Measurements from ENCODE around the gene MAGEB5. TPM values are rescaled to one million over a fixed set of nuclear protein-coding genes. Genes with fewer than 3 reads are reported as not detected.
"Not testable (repeated sequence)": the region's sequence is repeated elsewhere in the genome, so short reads cannot be mapped to it uniquely, and the experiment has no call there.

The MAGEB5 gene
- total and polyA plus RNA-seq, 2 donors (not counting 1 experiment from before 2014, with no cell fraction given), result not detected

- POLR2A ChIA-PET, result no interaction called here
- H3K27me3 ChIP-seq (replicated peaks in 1 of 4; ENCODE audit: control extremely low read depth in 1 of 4, control insufficient read depth in 3 of 4, insufficient read depth in 4 of 4, low read length in 3 of 4), result no peaks in the 10 kb centered on the region
- ATAC-seq (ENCODE audit: low read depth) (no peak), DNase-seq (no peak)
- no peaks in the 10 kb centered on the region for H3K4me1 ChIP-seq (ENCODE audit: control insufficient read depth in 2 of 2, insufficient read depth in 2 of 2, low read length in 2 of 2)
- H3K9me3 Mint-ChIP-seq (ENCODE audit: insufficient read depth), result no peaks in the 10 kb centered on the region
- no peak within 1 kb of the TSS for H3K4me3 Mint-ChIP-seq
- H3K4me3 ChIP-seq (ENCODE audit: control extremely low read depth in 1 of 5, extremely low read depth in 1 of 5, insufficient read depth in 1 of 5, low read depth in 2 of 5, low read length in 4 of 5), result no peak within 1 kb of the TSS
- H3K4me1 Mint-ChIP-seq, result no peaks in the 10 kb centered on the region
- H3K27ac Mint-ChIP-seq, result no peak within 1 kb of the TSS
- TF ChIP-seq EZH2 (IDR thresholded peaks at IDR 0.05; ENCODE audit: borderline replicate concordance, insufficient read depth, low read depth, low read length, poor library complexity, severe bottlenecking), result no peak
- TF ChIP-seq, protein P1, sequence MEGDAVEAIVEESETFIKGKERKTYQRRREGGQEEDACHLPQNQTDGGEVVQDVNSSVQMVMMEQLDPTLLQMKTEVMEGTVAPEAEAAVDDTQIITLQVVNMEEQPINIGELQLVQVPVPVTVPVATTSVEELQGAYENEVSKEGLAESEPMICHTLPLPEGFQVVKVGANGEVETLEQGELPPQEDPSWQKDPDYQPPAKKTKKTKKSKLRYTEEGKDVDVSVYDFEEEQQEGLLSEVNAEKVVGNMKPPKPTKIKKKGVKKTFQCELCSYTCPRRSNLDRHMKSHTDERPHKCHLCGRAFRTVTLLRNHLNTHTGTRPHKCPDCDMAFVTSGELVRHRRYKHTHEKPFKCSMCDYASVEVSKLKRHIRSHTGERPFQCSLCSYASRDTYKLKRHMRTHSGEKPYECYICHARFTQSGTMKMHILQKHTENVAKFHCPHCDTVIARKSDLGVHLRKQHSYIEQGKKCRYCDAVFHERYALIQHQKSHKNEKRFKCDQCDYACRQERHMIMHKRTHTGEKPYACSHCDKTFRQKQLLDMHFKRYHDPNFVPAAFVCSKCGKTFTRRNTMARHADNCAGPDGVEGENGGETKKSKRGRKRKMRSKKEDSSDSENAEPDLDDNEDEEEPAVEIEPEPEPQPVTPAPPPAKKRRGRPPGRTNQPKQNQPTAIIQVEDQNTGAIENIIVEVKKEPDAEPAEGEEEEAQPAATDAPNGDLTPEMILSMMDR (IDR thresholded peaks at IDR 0.05), result no peak
- H3K9ac ChIP-seq (ENCODE audit: low read length), result no peak within 1 kb of the TSS
- H3K79me2 ChIP-seq (ENCODE audit: control insufficient read depth, insufficient read depth, low read length), result no peaks in the 10 kb centered on the region
- no peak within 1 kb of the TSS for H2AFZ ChIP-seq (ENCODE audit: insufficient read depth, low read depth, low read length, poor library complexity, severe bottlenecking)
- H3K27ac ChIP-seq (ENCODE audit: low read length in 2 of 2), result no peak within 1 kb of the TSS
- no peaks in the 10 kb centered on the region for H3K27me3 Mint-ChIP-seq
- H3K36me3 ChIP-seq (replicated peaks in 1 of 2; ENCODE audit: control extremely low read depth in 1 of 2, control insufficient read depth in 1 of 2, extremely low read depth in 1 of 2, insufficient read depth in 2 of 2, low read length in 1 of 2), result no peaks in the 10 kb centered on the region
- 86% methylated on average over 13 of the region's 17 CpGs for WGBS (ENCODE audit: insufficient coverage)
- CTCF ChIA-PET, result no interaction called here
- intact Hi-C loops (cut with micrococcal nuclease), result no loop called here
- H3K4me2 ChIP-seq (replicated peaks; ENCODE audit: low read depth, low read length, poor library complexity, severe bottlenecking), result no peak within 1 kb of the TSS
- peaks cover 0 to 4% (median 0%) of the 10 kb centered on the region in 3 donors for H3K9me3 ChIP-seq (ENCODE audit: control extremely low read depth in 1 of 3, control insufficient read depth in 2 of 3, insufficient read depth in 1 of 3, low read length in 2 of 3)
- no peaks in the 10 kb centered on the region for H4K20me1 ChIP-seq (ENCODE audit: control insufficient read depth, insufficient read depth, low read length, poor library complexity, severe bottlenecking)
Observed at GRCh38 chrX:26192204-26192603, 23.8 kb upstream of the MAGEB5 start, which contains the start of gene MAGEB6. Gene MAGEB6 (plus strand): TSS chrX:26192440. CDS start chrX:26193847, 1,407 bp downstream.

GRCh38 chrX:26203561-26203960, 12.4 kb upstream of the MAGEB5 start:
- no peaks in the 10 kb centered on the region for H4K20me1 ChIP-seq (ENCODE audit: control insufficient read depth, insufficient read depth, low read length, poor library complexity, severe bottlenecking)
- H3K9me3 Mint-ChIP-seq (ENCODE audit: insufficient read depth), result no peaks in the 10 kb centered on the region
- DNase-seq (no peak), ATAC-seq (ENCODE audit: low read depth) (no peak)
- TF ChIP-seq, protein P1 (IDR thresholded peaks at IDR 0.05), result no peak
- TF ChIP-seq EZH2 (IDR thresholded peaks at IDR 0.05; ENCODE audit: borderline replicate concordance, insufficient read depth, low read depth, low read length, poor library complexity, severe bottlenecking), result no peak
- H3K27ac ChIP-seq (ENCODE audit: low read length in 2 of 2), result no peak overlapping the region
- no peaks in the 10 kb centered on the region for H3K4me1 ChIP-seq (ENCODE audit: control insufficient read depth in 2 of 2, insufficient read depth in 2 of 2, low read length in 2 of 2)
- no peaks in the 10 kb centered on the region for H3K27me3 Mint-ChIP-seq
- ChIA-PET CTCF (no interaction called here), POLR2A (no interaction called here)
- no peaks in the 10 kb centered on the region for H3K9me3 ChIP-seq (ENCODE audit: control extremely low read depth in 1 of 3, control insufficient read depth in 2 of 3, insufficient read depth in 1 of 3, low read length in 2 of 3)
- H3K9ac ChIP-seq (ENCODE audit: low read length), result no peak overlapping the region
- no peaks in the 10 kb centered on the region for H3K79me2 ChIP-seq (ENCODE audit: control insufficient read depth, insufficient read depth, low read length)
- H3K4me3 ChIP-seq (ENCODE audit: control extremely low read depth in 1 of 5, extremely low read depth in 1 of 5, insufficient read depth in 1 of 5, low read depth in 2 of 5, low read length in 4 of 5), result no peak overlapping the region
- no peak overlapping the region for H2AFZ ChIP-seq (ENCODE audit: insufficient read depth, low read depth, low read length, poor library complexity, severe bottlenecking)
- intact Hi-C loops (cut with micrococcal nuclease), result no loop called here
- H3K27me3 ChIP-seq (replicated peaks in 1 of 4; ENCODE audit: control extremely low read depth in 1 of 4, control insufficient read depth in 3 of 4, insufficient read depth in 4 of 4, low read length in 3 of 4), result no peaks in the 10 kb centered on the region
- H3K4me2 ChIP-seq (replicated peaks; ENCODE audit: low read depth, low read length, poor library complexity, severe bottlenecking), result no peak overlapping the region
- no peaks in the 10 kb centered on the region for H3K36me3 ChIP-seq (replicated peaks in 1 of 2; ENCODE audit: control extremely low read depth in 1 of 2, control insufficient read depth in 1 of 2, extremely low read depth in 1 of 2, insufficient read depth in 2 of 2, low read length in 1 of 2)
- no peaks in the 10 kb centered on the region for H3K4me1 Mint-ChIP-seq
- H3K27ac Mint-ChIP-seq, result no peak overlapping the region
- H3K4me3 Mint-ChIP-seq, result no peak overlapping the region

DNA sequence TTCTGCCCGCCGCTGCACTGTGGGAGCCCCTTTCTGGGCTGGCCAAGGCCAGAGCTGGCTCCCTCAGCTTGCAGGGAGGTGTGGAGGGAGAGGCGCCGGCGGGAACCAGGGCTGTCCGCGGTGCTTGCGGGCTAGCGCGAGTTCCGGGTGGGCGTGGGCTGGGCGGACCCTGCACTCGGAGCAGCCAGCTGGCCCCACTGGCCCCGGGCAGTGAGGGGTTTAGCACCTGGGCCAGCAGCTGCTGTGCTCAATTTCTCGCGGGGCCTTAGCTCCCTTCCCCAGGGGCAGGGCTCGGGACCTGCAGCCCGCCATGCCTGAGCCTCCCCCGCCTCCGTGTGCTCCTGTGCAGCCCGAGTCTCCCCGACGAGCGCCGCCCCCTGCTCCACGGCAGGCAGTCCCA, 11.3 kb upstream of the MAGEB5 start:
- H3K4me1 ChIP-seq (ENCODE audit: control insufficient read depth in 2 of 2, insufficient read depth in 2 of 2, low read length in 2 of 2); DNase-seq; H3K27ac Mint-ChIP-seq; H3K9ac ChIP-seq (ENCODE audit: low read length); H3K79me2 ChIP-seq (ENCODE audit: control insufficient read depth, insufficient read depth, low read length); H2AFZ ChIP-seq (ENCODE audit: insufficient read depth, low read depth, low read length, poor library complexity, severe bottlenecking); ATAC-seq (ENCODE audit: low read depth); H3K36me3 ChIP-seq (replicated peaks in 1 of 2; ENCODE audit: control extremely low read depth in 1 of 2, control insufficient read depth in 1 of 2, extremely low read depth in 1 of 2, insufficient read depth in 2 of 2, low read length in 1 of 2); H3K9me3 Mint-ChIP-seq (ENCODE audit: insufficient read depth); H3K4me1 Mint-ChIP-seq; CTCF ChIA-PET; H3K4me2 ChIP-seq (replicated peaks; ENCODE audit: low read depth, low read length, poor library complexity, severe bottlenecking); intact Hi-C loops (cut with micrococcal nuclease); H3K9me3 ChIP-seq (ENCODE audit: control extremely low read depth in 1 of 3, control insufficient read depth in 2 of 3, insufficient read depth in 1 of 3, low read length in 2 of 3); POLR2A ChIA-PET; H4K20me1 ChIP-seq (ENCODE audit: control insufficient read depth, insufficient read depth, low read length, poor library complexity, severe bottlenecking); H3K4me3 ChIP-seq (ENCODE audit: control extremely low read depth in 1 of 5, extremely low read depth in 1 of 5, insufficient read depth in 1 of 5, low read depth in 2 of 5, low read length in 4 of 5); H3K27me3 Mint-ChIP-seq; H3K27me3 ChIP-seq (replicated peaks in 1 of 4; ENCODE audit: control extremely low read depth in 1 of 4, control insufficient read depth in 3 of 4, insufficient read depth in 4 of 4, low read length in 3 of 4); H3K27ac ChIP-seq (ENCODE audit: low read length in 2 of 2); H3K4me3 Mint-ChIP-seq: not testable (repeated sequence)
- WGBS (ENCODE audit: insufficient coverage), result 95% methylated on average over 16 of the region's 27 CpGs
